K562 treated with DMSO at 1 percent for 24 hours (cell line): ENCODE data around the gene RHOBTB3. TPM values are rescaled to one million over a fixed set of nuclear protein-coding genes. Genes with fewer than 3 reads are reported as not detected.

ENCODE experiments used
- total RNA-seq: library from RNA; unstranded; fragments of 300-600 nt; gene quantifications from 2 replicates; pipeline ENCODE4 v1.2.3, GENCODE V29; 2022; ENCODE audit warnings: low read depth; ENCODE audit not compliant: insufficient read depth

Gene RHOBTB3, protein sequence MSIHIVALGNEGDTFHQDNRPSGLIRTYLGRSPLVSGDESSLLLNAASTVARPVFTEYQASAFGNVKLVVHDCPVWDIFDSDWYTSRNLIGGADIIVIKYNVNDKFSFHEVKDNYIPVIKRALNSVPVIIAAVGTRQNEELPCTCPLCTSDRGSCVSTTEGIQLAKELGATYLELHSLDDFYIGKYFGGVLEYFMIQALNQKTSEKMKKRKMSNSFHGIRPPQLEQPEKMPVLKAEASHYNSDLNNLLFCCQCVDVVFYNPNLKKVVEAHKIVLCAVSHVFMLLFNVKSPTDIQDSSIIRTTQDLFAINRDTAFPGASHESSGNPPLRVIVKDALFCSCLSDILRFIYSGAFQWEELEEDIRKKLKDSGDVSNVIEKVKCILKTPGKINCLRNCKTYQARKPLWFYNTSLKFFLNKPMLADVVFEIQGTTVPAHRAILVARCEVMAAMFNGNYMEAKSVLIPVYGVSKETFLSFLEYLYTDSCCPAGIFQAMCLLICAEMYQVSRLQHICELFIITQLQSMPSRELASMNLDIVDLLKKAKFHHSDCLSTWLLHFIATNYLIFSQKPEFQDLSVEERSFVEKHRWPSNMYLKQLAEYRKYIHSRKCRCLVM
- 92.0 and 97.1 TPM in 2 replicates for total RNA-seq

GRCh38 chr5:95730730-95731570 lies at the start of gene RHOBTB3:
Gene RHOBTB3, plus strand, starts transcription at chr5:95731336. Its CDS starts 347 bp downstream, at chr5:95731683.

GRCh38 chr5:95682891-95683290 lies 48.2 kb upstream of the RHOBTB3 start, which contains the start of gene SPATA9:
Gene SPATA9, minus strand, starts transcription at chr5:95682991. Its CDS starts 137 bp downstream, at chr5:95682854.

GRCh38 chr5:95822542-95823181 lies 91.5 kb downstream of the RHOBTB3 start, which contains the start of gene GLRX:
Gene GLRX, minus strand, starts transcription at chr5:95822726. Its CDS starts 64 bp downstream, at chr5:95822662.

Other genes with a start within 250 kb of the RHOBTB3 start
- 17.5 and 21.9 TPM in 2 replicates for gene SKIC3, start 176.4 kb upstream of the RHOBTB3 start, total RNA-seq
- gene ARSK, start 176.2 kb upstream of the RHOBTB3 start, total RNA-seq: 7.5 and 8.3 TPM in 2 replicates
- gene GPR150, start 111.2 kb upstream of the RHOBTB3 start, total RNA-seq: 0.13 TPM in 1 of 2 replicates, not detected in the other
- 13.9 and 17.1 TPM in 2 replicates for gene RFESD, start 84.6 kb upstream of the RHOBTB3 start, total RNA-seq
- not detected in 2 replicates for gene SPATA9, start 48.3 kb upstream of the RHOBTB3 start, total RNA-seq
- gene GLRX, start 91.4 kb downstream of the RHOBTB3 start, total RNA-seq: 35.5 and 54.5 TPM in 2 replicates
- 5.8 and 7.0 TPM in 2 replicates for gene ELL2, start 230.5 kb downstream of the RHOBTB3 start, total RNA-seq